Measurements from ENCODE around the gene ISX.
"Not testable (repeated sequence)": the region's sequence is repeated elsewhere in the genome, so short reads cannot be mapped to it uniquely, and the experiment has no call there.

The ISX gene

GRCh38 chr22:35065796-35066218 is at the start of gene ISX:
TSS of gene ISX (plus strand) at chr22:35066158. CDS start at chr22:35067088, 930 bp downstream.
- in situ Hi-C loops (cut with MboI; ENCODE audit: low sequenced_read_pairs): no loop called here

GRCh38 chr22:35016909-35017308 is 49.0 kb upstream of the ISX start:
- in situ Hi-C loops (cut with MboI; ENCODE audit: low sequenced_read_pairs): no loop called here

- in situ Hi-C loops (cut with MboI; ENCODE audit: low sequenced_read_pairs): no loop called here
These were observed 47.0 kb upstream of the ISX start for GRCh38 chr22:35018995-35019394.

GRCh38 chr22:35020517-35020916 is 45.4 kb upstream of the ISX start:
- in situ Hi-C loops (cut with MboI; ENCODE audit: low sequenced_read_pairs): no loop called here

- in situ Hi-C loops (cut with MboI; ENCODE audit: low sequenced_read_pairs): no loop called here
These were observed 44.8 kb upstream of the ISX start for GRCh38 chr22:35021161-35021560.

GRCh38 chr22:35022291-35022690 is 43.7 kb upstream of the ISX start:
- in situ Hi-C loops (cut with MboI; ENCODE audit: low sequenced_read_pairs): no loop called here

GRCh38 chr22:35023692-35024363 is 42.1 kb upstream of the ISX start:
- in situ Hi-C loops (cut with MboI; ENCODE audit: low sequenced_read_pairs): no loop called here

GRCh38 chr22:35024364-35024692 is 41.6 kb upstream of the ISX start:
- in situ Hi-C loops (cut with MboI; ENCODE audit: low sequenced_read_pairs): no loop called here

- in situ Hi-C loops (cut with MboI; ENCODE audit: low sequenced_read_pairs): not testable (repeated sequence)
These were observed 35.8 kb upstream of the ISX start for GRCh38 chr22:35030112-35030511.

GRCh38 chr22:35032571-35032970 is 33.4 kb upstream of the ISX start:
- in situ Hi-C loops (cut with MboI; ENCODE audit: low sequenced_read_pairs): no loop called here

GRCh38 chr22:35033635-35034296 is 32.2 kb upstream of the ISX start:
- in situ Hi-C loops (cut with MboI; ENCODE audit: low sequenced_read_pairs): no loop called here

- in situ Hi-C loops (cut with MboI; ENCODE audit: low sequenced_read_pairs): no loop called here
These were observed 31.0 kb upstream of the ISX start for GRCh38 chr22:35034963-35035362.

- in situ Hi-C loops (cut with MboI; ENCODE audit: low sequenced_read_pairs): no loop called here
These were observed 28.9 kb upstream of the ISX start for GRCh38 chr22:35037089-35037488.

- in situ Hi-C loops (cut with MboI; ENCODE audit: low sequenced_read_pairs): no loop called here
These were observed 26.3 kb upstream of the ISX start for GRCh38 chr22:35039625-35040024.

GRCh38 chr22:35043252-35043933 is 22.6 kb upstream of the ISX start:
- in situ Hi-C loops (cut with MboI; ENCODE audit: low sequenced_read_pairs): no loop called here

GRCh38 chr22:35043934-35044319 is 22.0 kb upstream of the ISX start:
- in situ Hi-C loops (cut with MboI; ENCODE audit: low sequenced_read_pairs): no loop called here

- in situ Hi-C loops (cut with MboI; ENCODE audit: low sequenced_read_pairs): no loop called here
These were observed 21.2 kb upstream of the ISX start for GRCh38 chr22:35044607-35045390.

- in situ Hi-C loops (cut with MboI; ENCODE audit: low sequenced_read_pairs): no loop called here
These were observed 20.5 kb upstream of the ISX start for GRCh38 chr22:35045451-35045850.

- in situ Hi-C loops (cut with MboI; ENCODE audit: low sequenced_read_pairs): no loop called here
These were observed 19.1 kb upstream of the ISX start for GRCh38 chr22:35046744-35047462.

- in situ Hi-C loops (cut with MboI; ENCODE audit: low sequenced_read_pairs): not testable (repeated sequence)
These were observed 15.9 kb upstream of the ISX start for GRCh38 chr22:35050038-35050437.

- in situ Hi-C loops (cut with MboI; ENCODE audit: low sequenced_read_pairs): no loop called here
These were observed 14.9 kb upstream of the ISX start for GRCh38 chr22:35051013-35051535.

All from HL-60/S4 treated with retinoic acid at 250 ng/mL for 4 days and 3 days (cell line).